Activated CD4-positive, alpha-beta memory T cell treated with anti-CD3 and anti-CD28 coated beads for 36 hours (primary cell): ENCODE measurements around the gene MUC6. TPM values are rescaled to one million over a fixed set of nuclear protein-coding genes. Genes with fewer than 3 reads are reported as not detected.

Experiments
- CTCF ChIA-PET: fragments of 350-600 bp; sonication (Branson Sonifier 250); formaldehyde crosslinking; loops from one replicate; lab custom pipeline; 2021; ENCODE audit warnings: antibody characterized with exemption, inconsistent platforms; lab: Charles Lee
- POLR2A ChIA-PET: fragments of 350-600 bp; sonication (Branson Sonifier 250); formaldehyde crosslinking; loops from one replicate; lab custom pipeline; 2021; ENCODE audit warnings: antibody characterized with exemption; lab: Charles Lee
- DNase-seq: peaks from one replicate; pipeline ENCODE4 v3.0.0-alpha.2; 2020
- H3K27ac Mint-ChIP-seq: one replicate; pipeline ENCODE4 v1.8.0; 2021; ENCODE audit warnings: mixed read lengths
- H3K27me3 Mint-ChIP-seq: one replicate; pipeline ENCODE4 v1.8.0; 2021; ENCODE audit warnings: mixed read lengths
- H3K36me3 Mint-ChIP-seq: one replicate; pipeline ENCODE4 v1.8.0; 2021; ENCODE audit warnings: mixed read lengths
- H3K4me1 Mint-ChIP-seq: one replicate; pipeline ENCODE4 v1.8.0; 2021; ENCODE audit warnings: low read depth, mixed read lengths
- H3K4me3 Mint-ChIP-seq: one replicate; pipeline ENCODE4 v1.8.0; 2021; ENCODE audit warnings: mild to moderate bottlenecking, mixed read lengths
- H3K9me3 Mint-ChIP-seq: one replicate; pipeline ENCODE4 v1.8.0; 2021; ENCODE audit warnings: mixed read lengths
- intact Hi-C: fragments of 100-400 bp; cut with micrococcal nuclease; formaldehyde crosslinking; loops from one replicate; pipeline ENCODE4 v1.15.1; 2023
- total RNA-seq, 2 experiments: library from RNA; stranded (reverse); gene quantifications; one replicate each; pipeline ENCODE4 v1.2.3, GENCODE V29; 2021

Gene MUC6
- total RNA-seq, 2 experiments from 2014 or later: not detected

GRCh38 chr11:963852-964251, 72.7 kb downstream of the MUC6 start:
- Mint-ChIP-seq H3K9me3 (no peaks in the 10 kb centered on the region), H3K36me3 (peaks cover 15% of the 10 kb centered on the region), H3K4me1 (peaks cover 6% of the 10 kb centered on the region), H3K4me3 (no peak overlapping the region), H3K27ac (no peak overlapping the region), H3K27me3 (no peaks in the 10 kb centered on the region)
- intact Hi-C loops: no loop called here
- ChIA-PET POLR2A (no interaction called here), CTCF (no interaction called here)
- no peak for DNase-seq

Other genes starting within 250 kb of the MUC6 start
- 1 to 10 TPM in 1 of 2 experiments, under 1 TPM in 1; 0.68 to 1.1 TPM for gene CEND1, start 246.6 kb downstream of the MUC6 start, total RNA-seq
- gene SLC25A22, start 238.4 kb downstream of the MUC6 start, total RNA-seq: 10 to 100 TPM; 28.4 to 32.2 TPM
- gene PIDD1, start 231.5 kb downstream of the MUC6 start, total RNA-seq: 10 to 100 TPM; 28.3 to 32.1 TPM
- gene RPLP2, start 226.8 kb downstream of the MUC6 start, total RNA-seq: 1,000 to 10,000 TPM; 2,941 to 2,963 TPM
- gene PNPLA2, start 217.8 kb downstream of the MUC6 start, total RNA-seq: 10 to 100 TPM; 33.2 to 35.0 TPM
- gene CRACR2B, start 208.8 kb downstream of the MUC6 start, total RNA-seq: 1 to 10 TPM; 1.8 to 2.3 TPM
- gene CD151, start 203.8 kb downstream of the MUC6 start, total RNA-seq: 10 to 100 TPM; 40.2 to 40.9 TPM
- 10 to 100 TPM; 70.4 to 74.0 TPM for gene POLR2L, start 194.2 kb downstream of the MUC6 start, total RNA-seq
- gene TSPAN4, start 193.9 kb downstream of the MUC6 start, total RNA-seq: 1 to 10 TPM; 5.2 to 5.3 TPM
- gene CHID1, start 125.9 kb downstream of the MUC6 start, total RNA-seq: 10 to 100 TPM; 61.5 to 61.6 TPM
- gene AP2A2, start 110.8 kb downstream of the MUC6 start, total RNA-seq: 10 to 100 TPM; 42.8 to 44.1 TPM
- not detected for gene MUC2, start 38.2 kb upstream of the MUC6 start, total RNA-seq
- gene MUC5AC, start 121.2 kb upstream of the MUC6 start, total RNA-seq: not detected
- gene MUC5B, start 186.3 kb upstream of the MUC6 start, total RNA-seq: not detected